Panc1 (cell line): ENCODE results near the gene MET.

Source experiments
- POLR2AphosphoS5 ChIP-seq: IDR thresholded peaks from 2 replicates; pipeline ENCODE4 v1.6.1; 2012; ENCODE audit warnings: mild to moderate bottlenecking, low read depth, low read length, moderate library complexity
- REST ChIP-seq, 2 experiments: IDR thresholded peaks; 2 replicates each; pipeline ENCODE4 v1.6.1; 2011 to 2012; ENCODE audit warnings: low read depth in 2 of 2, control low read depth in 1 of 2, low read length in 1 of 2, mild to moderate bottlenecking in 1 of 2, moderate library complexity in 1 of 2; ENCODE audit not compliant: insufficient read depth in 1 of 2
- SIN3A ChIP-seq: IDR thresholded peaks from 2 replicates; pipeline ENCODE4 v1.6.1; 2012; ENCODE audit warnings: low read depth, mild to moderate bottlenecking, low read length, moderate library complexity, borderline replicate concordance; ENCODE audit not compliant: insufficient read depth
- TF ChIP-seq, protein P1 (sequence below): fragments of 450-650 bp; IDR thresholded peaks from 2 replicates; pipeline ENCODE4 v1.5.1; 2017; ENCODE audit warnings: mild to moderate bottlenecking

- TF ChIP-seq, protein P1, sequence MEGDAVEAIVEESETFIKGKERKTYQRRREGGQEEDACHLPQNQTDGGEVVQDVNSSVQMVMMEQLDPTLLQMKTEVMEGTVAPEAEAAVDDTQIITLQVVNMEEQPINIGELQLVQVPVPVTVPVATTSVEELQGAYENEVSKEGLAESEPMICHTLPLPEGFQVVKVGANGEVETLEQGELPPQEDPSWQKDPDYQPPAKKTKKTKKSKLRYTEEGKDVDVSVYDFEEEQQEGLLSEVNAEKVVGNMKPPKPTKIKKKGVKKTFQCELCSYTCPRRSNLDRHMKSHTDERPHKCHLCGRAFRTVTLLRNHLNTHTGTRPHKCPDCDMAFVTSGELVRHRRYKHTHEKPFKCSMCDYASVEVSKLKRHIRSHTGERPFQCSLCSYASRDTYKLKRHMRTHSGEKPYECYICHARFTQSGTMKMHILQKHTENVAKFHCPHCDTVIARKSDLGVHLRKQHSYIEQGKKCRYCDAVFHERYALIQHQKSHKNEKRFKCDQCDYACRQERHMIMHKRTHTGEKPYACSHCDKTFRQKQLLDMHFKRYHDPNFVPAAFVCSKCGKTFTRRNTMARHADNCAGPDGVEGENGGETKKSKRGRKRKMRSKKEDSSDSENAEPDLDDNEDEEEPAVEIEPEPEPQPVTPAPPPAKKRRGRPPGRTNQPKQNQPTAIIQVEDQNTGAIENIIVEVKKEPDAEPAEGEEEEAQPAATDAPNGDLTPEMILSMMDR, result no peak
- TF ChIP-seq POLR2AphosphoS5 (no peak), SIN3A (no peak), REST (IDR thresholded peaks at IDR 0.05; ENCODE audit: insufficient read depth in 1 of 2, low read depth in 2 of 2, low read length in 1 of 2) (no peak)
Observed at GRCh38 chr7:116740231-116740630, 68.2 kb downstream of the MET start.
